ENCODE data around the gene AP3D1.

GRCh38 chr19:2077398-2077797 is 74.0 kb downstream of the AP3D1 start:
- TF ChIP-seq CTCF (IDR thresholded peaks at IDR 0.05) (no peak), ZFX (IDR thresholded peaks at IDR 0.05; ENCODE audit: borderline replicate concordance) (no peak)
